HG03442 (cell line): ENCODE data around the gene DPT.
"Not testable (repeated sequence)": the region's sequence is repeated elsewhere in the genome, so short reads cannot be mapped to it uniquely, and the experiment has no call there.

Experiments
- ATAC-seq: cut with Tn5 transposase; IDR thresholded peaks from one replicate; pipeline ENCODE4 v1.9.1; 2021; ENCODE audit warnings: mild to moderate bottlenecking, moderate library complexity; ENCODE audit not compliant: unreplicated experiment

DPT gene

DNA sequence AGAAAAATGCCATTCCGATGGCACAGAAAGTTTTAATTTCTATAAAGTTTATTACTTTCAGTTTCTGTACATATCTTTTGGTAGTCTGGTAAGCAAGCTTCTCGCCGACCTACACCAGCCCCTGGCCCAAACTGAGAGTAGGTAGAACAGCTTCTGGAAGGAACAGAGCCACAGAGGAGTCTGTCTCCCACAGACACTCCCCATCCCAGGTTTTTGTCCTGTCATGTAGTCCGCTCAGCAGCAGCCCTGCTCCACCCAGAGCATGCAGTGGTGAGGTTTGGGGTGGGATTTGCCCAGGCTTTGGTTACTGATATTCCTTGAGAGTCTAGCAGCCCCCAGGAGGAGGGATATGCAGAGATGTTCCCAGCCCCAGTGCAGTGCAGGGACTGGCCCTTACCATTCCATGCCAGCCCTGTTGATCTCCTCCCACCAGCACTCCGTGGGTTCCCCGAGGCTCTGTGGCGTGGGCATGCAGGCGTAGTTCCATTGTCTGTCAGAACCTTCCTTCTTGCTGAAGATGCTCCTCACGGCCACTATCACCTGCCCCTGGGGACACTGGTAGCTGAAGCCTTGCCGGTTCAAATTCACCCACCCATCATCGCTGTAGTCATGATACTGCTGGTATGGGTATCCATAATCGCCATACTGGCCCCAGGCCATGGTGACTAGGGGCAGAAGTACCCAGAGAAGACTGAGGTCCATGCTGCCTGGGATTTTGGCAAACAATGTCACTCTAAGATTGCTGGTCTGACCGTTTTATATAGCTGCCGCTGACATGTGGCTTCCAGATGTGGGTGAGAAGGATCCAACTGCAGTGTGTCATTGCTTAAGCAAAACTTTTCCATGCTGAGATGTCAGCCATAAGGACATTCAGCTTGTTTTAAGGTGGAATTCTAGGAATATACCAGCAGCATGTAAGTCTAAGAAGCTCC lies at the start of gene DPT:
Gene DPT (minus strand): TSS at position 734 of the 932 bp plus-strand sequence. CDS start 32 bp downstream, at position 702.
- no peak for ATAC-seq

GRCh38 chr1:168775366-168775765 lies 46.4 kb upstream of the DPT start:
- ATAC-seq, result no peak

GRCh38 chr1:168774241-168774640 lies 45.2 kb upstream of the DPT start:
- ATAC-seq, result no peak

- ATAC-seq, result no peak
Measured at GRCh38 chr1:168772428-168773060, 43.5 kb upstream of the DPT start.

DNA sequence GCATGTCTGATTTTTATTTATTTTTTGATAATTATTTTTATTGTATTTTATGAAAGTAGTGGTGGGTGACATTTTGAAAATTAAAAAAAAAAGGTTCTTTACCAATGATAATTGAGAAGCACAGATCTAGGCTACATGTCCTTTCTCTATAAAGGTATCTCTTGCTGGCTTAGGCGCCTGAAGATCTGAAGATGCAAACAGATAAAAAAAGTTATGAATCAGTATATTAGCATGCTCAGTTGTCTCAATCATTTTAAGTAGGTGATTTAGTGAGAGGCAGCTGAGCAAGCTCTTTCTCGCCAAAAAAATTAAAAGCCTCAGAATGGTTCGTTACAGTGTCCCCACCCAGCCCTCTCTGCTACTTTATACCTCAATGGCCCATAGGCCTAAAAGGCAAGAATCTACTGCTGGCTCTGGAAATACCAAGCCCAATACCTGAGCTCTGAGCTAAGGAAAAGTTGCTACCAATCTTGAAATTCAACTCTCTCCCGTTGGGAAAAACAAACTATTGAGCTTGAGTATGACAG lies 42.2 kb upstream of the DPT start:
- no peak for ATAC-seq

DNA sequence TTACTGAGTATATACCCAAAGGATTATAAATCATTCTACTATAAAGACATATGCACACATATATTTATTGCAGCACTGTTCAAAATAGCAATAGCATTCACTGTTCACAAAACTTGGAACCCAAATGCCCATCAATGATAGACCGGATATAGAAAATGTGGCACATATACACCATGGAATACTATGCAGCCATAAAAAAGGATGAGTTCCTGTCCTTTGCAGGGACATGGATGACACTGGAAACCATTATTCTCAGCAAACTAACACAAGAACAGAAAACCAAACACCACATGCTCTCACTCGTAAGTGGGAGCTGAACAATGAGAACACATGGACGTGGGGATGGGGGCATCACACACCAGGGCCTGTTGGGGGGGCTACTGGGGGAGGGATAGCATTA lies 40.9 kb upstream of the DPT start:
- ATAC-seq, result not testable (repeated sequence)

DNA sequence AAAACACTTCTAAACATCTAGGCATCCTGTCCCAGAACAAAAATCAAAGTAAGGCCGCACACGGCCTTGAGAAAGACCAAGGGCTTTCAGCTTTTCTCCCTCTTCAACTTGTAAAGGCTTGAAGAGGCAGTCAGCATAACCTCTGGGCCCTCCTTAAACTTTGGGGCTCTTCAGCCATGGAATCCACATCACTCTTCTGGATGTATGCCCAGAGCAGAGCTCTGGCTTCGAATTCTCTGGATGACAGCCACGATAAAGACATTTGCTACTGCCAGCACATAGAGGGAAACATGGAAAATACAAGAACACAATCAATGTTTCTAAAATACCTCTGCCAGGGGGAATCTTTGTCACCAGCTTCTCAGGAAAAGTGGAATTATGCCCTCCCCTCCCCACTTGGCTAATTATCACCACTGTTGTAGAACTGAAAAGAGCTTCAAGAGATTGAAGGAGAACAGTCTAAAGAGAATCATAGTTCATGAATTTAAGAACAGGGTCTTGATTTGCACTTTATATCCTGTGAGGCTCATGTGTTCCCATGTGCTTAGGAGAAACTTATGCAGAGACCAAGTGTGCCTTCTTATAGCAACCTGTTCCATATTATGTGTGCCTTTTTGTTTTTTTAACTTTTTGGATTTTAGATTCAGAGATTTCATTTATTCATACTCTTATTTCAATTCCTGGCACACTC lies 39.0 kb upstream of the DPT start:
- ATAC-seq, result no peak

GRCh38 chr1:168766568-168766967 lies 37.6 kb upstream of the DPT start:
- no peak for ATAC-seq

DNA sequence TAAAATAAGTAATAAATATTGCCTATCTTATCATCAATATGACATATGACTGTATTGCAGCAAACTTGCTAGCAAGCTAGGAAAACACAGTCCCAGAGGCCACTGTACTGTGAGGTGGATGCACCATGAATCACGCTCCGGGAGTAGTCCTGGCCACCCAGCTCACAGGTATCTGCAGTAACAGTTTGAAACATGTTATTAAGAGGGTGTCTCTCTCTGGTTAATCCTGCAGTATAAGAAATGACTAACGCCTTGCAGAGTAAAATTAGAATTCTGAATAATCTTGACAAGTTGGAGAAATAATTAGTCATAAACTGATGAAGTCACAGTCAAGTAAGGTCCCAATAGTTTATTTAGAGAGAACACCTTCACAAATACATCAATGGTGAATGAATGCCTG lies 34.0 kb upstream of the DPT start:
- ATAC-seq, result no peak

DNA sequence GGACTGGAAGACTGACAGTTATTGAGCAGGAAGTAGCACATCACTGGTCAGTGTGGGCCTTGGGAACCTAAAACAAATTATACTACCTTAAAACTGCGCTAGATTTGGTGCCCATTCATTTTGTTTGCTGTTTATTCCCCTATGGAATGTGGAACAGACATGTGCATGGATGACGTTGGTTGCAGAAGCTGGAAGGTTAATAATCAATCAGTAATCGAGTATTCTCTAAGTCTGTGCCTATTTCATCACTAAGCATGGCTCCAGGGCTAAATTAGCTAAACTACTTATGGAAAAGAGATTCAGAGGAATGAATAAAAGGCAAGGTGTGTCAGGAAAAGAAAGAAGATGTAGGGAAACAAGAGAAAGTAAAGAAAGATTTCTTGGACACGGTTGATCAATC lies 33.5 kb upstream of the DPT start:
- no peak for ATAC-seq

DNA sequence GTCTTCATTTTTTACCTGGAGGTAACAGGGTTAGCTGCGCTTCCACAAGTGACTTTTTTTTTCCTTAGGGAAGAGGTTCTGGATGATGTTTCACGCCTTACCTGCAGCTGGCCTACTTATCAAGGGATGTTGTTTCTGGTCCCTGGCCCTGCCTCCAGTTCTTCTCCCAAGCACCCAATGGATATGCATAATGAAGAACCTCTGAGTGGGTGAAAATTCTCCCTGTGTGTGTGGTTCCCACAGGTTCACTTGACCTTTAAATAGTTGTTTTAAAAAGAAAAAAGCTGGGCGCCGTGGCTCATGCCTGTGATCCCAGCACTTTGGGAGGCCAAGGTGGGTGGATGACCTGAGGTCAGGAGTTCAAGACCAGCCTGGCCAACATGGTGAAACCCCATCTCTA lies 31.8 kb upstream of the DPT start:
- ATAC-seq, result no peak

DNA sequence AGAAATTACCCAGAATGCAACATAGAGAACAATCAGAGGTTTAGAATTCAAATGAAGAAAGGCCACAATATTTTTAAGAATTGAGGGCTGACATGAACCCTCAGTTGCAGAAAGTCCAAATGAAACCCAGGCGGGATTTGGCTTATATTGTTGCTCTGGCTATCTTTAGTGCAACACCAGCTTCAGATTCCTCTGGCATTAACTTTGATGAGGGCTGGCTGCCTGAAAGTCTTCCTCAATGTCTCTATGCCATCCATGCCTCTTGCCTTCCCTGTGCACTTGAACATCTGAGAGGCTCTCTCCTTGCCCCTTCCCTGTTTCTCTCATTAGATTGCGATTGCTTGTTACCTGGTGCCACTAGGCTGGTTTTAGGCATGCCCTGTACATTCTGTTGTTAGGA lies 31.2 kb upstream of the DPT start:
- ATAC-seq, result no peak

DNA sequence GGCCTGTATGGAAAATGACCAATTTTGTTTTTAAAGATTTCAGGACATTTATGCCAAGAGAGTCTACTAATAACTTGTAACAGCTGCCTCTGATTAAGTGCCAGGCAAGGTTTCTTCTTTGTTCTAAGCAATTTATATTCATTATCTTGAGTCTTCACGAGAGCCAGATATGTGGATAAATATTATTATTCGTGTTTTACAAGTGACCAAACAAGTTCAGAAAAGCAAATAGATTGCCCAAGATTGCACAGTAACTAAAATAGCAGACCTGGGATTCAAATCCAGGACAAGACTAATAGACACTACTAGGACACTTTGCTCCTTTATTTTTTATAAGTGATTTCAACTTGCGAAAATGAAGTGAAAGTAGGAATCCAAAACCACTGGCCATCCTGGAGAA lies 30.1 kb upstream of the DPT start:
- ATAC-seq, result no peak

DNA sequence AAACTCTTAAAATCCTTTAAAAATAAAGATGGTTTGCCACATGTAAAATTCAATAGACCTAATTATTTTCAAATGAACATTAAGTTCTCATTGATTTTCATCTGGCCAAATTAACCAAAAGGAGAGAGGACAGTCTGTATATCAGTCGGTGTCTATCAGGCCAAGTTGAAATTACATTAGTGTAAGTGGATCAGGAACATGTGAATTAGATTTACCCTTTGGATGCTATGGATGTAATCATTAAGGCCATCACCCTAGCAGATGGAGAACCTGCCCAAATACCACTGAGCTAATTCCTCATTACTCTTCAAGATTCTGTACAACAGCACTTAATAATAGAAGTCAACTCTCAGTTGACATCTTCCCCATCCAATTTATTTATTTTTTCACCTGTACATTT lies 29.5 kb upstream of the DPT start:
- ATAC-seq, result no peak

DNA sequence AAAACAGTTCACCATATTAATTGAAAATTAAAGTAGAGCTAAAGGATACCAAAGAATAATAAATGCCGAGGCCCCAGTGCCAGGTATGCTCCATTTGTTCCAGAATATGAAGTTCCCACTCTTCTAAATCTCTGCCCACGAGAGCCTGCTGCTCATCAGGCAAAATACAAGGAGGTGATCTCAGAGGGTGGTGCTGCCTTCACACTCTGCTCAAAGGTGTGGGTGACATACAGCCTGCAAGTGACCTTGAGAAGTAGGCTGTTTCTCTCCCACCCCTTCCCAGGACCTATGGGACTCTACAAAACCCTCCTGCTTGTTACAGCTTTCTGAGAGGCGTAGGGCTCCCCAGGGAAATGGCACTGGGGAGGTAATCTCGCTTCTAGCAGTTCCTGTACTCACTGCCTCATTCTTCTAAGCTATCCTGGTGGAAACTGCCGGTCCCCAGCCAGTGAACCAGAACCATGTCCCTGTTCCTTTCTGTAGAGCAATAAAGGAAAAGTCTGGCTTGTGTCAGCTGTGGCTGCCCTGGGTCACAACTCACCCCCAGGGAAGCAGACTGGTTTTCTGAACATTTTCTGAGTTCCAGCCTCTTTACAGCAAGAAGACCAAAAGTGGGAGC lies 26.9 kb upstream of the DPT start:
- ATAC-seq, result no peak

DNA sequence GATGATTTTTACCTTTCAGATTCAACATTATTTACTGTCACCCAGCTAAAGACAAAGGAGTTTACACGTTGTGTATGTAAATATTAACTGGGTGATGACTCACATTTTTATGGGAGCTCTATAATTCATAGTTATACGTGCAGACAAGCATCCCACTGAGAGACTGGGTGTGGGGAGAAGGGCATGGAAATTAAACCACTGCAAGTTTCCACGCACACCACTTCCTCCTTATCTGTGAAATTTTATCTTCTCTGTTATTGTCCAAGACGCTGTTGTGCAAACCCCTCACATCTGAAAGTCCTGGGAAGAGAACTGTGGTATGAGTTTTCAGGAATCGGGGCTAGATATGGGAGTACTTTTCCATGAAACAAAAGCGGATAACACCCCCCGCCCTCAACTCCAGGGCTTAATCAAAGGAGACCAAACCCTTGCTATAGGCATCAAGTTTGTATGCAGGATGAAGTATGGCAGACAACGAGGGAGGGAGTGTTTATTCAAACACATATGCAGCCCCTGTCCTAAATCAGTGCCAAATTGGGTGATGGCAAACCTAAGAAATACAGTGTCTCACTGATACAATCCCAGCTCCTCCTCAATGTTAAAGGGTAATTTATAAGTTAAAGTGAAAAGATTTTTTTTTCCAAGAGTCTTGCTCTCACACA lies 23.3 kb upstream of the DPT start:
- no peak for ATAC-seq

GRCh38 chr1:168751195-168751650 lies 22.2 kb upstream of the DPT start:
- ATAC-seq, result no peak

DNA sequence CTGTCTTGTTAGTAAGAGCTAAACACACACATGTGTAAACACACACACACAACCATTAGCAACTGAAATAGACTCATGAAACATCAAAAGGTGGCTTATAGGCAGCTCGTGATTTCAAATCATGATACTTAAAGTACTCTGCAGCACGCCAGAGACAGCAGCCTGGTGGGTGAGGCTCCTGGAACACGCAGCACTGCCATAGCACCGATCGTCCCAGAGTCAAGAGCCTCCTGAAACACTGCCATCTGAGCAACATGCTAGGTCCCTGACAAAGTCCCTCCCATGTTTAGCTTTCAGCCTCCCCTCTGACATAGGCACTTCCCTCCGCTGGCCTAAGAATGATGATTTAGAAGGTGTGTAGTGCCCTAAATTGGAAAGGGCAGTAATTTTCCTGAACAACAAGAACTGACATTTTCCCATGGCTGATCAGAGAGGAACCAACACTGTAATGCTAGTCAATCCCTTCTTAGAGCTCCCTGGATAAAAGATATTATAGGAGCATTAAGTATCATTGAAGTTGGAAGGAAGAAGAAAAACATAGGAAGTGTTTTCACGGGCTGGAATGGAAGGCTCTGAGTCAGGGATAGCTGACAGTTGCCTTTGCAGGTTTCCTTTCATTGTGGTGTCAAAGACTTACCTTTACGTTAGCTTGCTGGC lies 14.1 kb upstream of the DPT start:
- no peak for ATAC-seq

GRCh38 chr1:168742386-168742785 lies 13.4 kb upstream of the DPT start:
- ATAC-seq, result no peak

DNA sequence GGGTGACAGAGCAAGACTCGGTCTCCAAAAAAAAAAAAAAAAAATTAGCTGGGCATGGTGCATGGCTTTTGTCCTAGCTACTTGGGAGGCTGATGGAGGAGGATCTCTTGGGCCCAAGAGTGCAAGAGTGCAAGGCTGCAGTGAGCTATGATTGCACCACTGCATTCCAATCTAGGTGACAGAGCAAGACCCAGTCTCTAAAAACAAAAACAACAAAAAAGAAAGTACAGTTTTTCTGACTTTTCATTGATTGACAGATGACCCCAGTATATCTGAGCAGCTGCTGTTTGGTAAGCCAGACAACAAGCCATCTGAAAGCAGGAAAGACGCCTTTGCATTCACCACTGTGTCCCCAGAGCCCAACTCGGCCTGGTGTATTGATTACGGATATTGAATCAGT lies 10.9 kb upstream of the DPT start:
- no peak for ATAC-seq
